IMR-90 (cell line): ENCODE measurements around the gene TDRKH. TPM values are rescaled to one million over a fixed set of nuclear protein-coding genes. Genes with fewer than 3 reads are reported as not detected.
"Not testable (repeated sequence)": the region's sequence is repeated elsewhere in the genome, so short reads cannot be mapped to it uniquely, and the experiment has no call there.

Source experiments
- ATAC-seq: fragments of 200-7000 bp; cut with Tn5 transposase; 2 replicates; pipeline ENCODE4 v1.9.1; 2020; ENCODE audit warnings: low read depth, mild to moderate bottlenecking, moderate library complexity
- BruUV-seq: library from RNA; stranded (reverse); fragments of 400-500 nt; replicated peaks from 2 replicates; lab custom pipeline; 2021; lab: Mats Ljungman, UMichigan
- CTCF ChIA-PET: fragments of 300-600 bp; formaldehyde crosslinking; extraction: SDS; loops from one replicate; lab custom pipeline; 2021; ENCODE audit warnings: antibody characterized with exemption; lab: Yijun Ruan, JAX
- POLR2A ChIA-PET: fragments of 300-600 bp; sonication (Branson Sonifier 250); formaldehyde crosslinking; loops from one replicate; lab custom pipeline; 2022; ENCODE audit warnings: antibody characterized with exemption; ENCODE audit not compliant: unreplicated experiment; lab: Charles Lee
- DNase-seq: peaks from one replicate; pipeline ENCODE4 v3.0.0; 2013
- H2AFZ ChIP-seq: replicated peaks from 2 replicates; pipeline ENCODE3; 2013; ENCODE audit warnings: low read length, mild to moderate bottlenecking; ENCODE audit not compliant: poor library complexity
- H2AK5ac ChIP-seq: 2 replicates; pipeline ENCODE4 v1.6.1; 2013; ENCODE audit warnings: low read depth, low read length, inconsistent platforms
- H2AK9ac ChIP-seq: replicated peaks from 2 replicates; pipeline ENCODE3; 2013; ENCODE audit warnings: mild to moderate bottlenecking, low read depth, low read length, moderate library complexity; ENCODE audit not compliant: poor library complexity
- H2BK120ac ChIP-seq: 2 replicates; pipeline ENCODE4 v1.6.1; 2013; ENCODE audit warnings: low read depth, low read length, inconsistent platforms
- H2BK15ac ChIP-seq: 3 replicates; pipeline ENCODE4 v1.6.1; 2013; ENCODE audit warnings: low read depth, low read length, inconsistent platforms
- H2BK20ac ChIP-seq: 2 replicates; pipeline ENCODE4 v1.6.1; 2013; ENCODE audit warnings: low read depth, mild to moderate bottlenecking, inconsistent platforms, low read length, moderate library complexity
- H2BK5ac ChIP-seq: 2 replicates; pipeline ENCODE4 v1.6.1; 2013; ENCODE audit warnings: mild to moderate bottlenecking, low read depth, low read length, inconsistent platforms; ENCODE audit not compliant: poor library complexity, severe bottlenecking
- H3K14ac ChIP-seq: replicated peaks from 2 replicates; pipeline ENCODE4 v1.6.1; 2013; ENCODE audit warnings: low read depth, low read length, inconsistent platforms
- H3K18ac ChIP-seq: 2 replicates; pipeline ENCODE4 v1.6.1; 2013; ENCODE audit warnings: low read depth, low read length, control low read depth
- H3K23ac ChIP-seq: 2 replicates; pipeline ENCODE4 v1.6.1; 2013; ENCODE audit warnings: low read depth, low read length, inconsistent platforms
- H3K27ac ChIP-seq: 2 replicates; pipeline ENCODE4 v1.5.1; 2013; ENCODE audit warnings: mild to moderate bottlenecking, control low read depth, low read length; ENCODE audit not compliant: insufficient read depth
- H3K27me3 ChIP-seq: 2 replicates; pipeline ENCODE4 v1.6.1; 2013; ENCODE audit warnings: low read length; ENCODE audit not compliant: control insufficient read depth, insufficient read depth
- H3K36me3 ChIP-seq: 2 replicates; pipeline ENCODE4 v1.6.1; 2013; ENCODE audit warnings: low read length, mixed read lengths; ENCODE audit not compliant: control insufficient read depth, insufficient read depth
- H3K4ac ChIP-seq: 2 replicates; pipeline ENCODE4 v1.6.1; 2013; ENCODE audit warnings: low read depth, low read length, inconsistent platforms
- H3K4me1 ChIP-seq: 2 replicates; pipeline ENCODE4 v1.6.1; 2013; ENCODE audit warnings: low read length, mixed read lengths; ENCODE audit not compliant: control insufficient read depth, insufficient read depth
- H3K4me2 ChIP-seq: 2 replicates; pipeline ENCODE4 v1.6.1; 2013; ENCODE audit warnings: low read depth, mild to moderate bottlenecking, control low read depth, low read length, moderate library complexity
- H3K4me3 ChIP-seq: 2 replicates; pipeline ENCODE4 v1.5.1; 2013; ENCODE audit warnings: low read depth, mild to moderate bottlenecking, control low read depth, low read length, moderate library complexity; ENCODE audit not compliant: insufficient read depth
- H3K56ac ChIP-seq: 2 replicates; pipeline ENCODE4 v1.6.1; 2013; ENCODE audit warnings: low read length, inconsistent platforms; ENCODE audit not compliant: insufficient read depth; ENCODE audit errors: extremely low read depth
- H3K79me1 ChIP-seq, 2 experiments: 2 replicates each; pipeline ENCODE4 v1.6.1; 2013; ENCODE audit warnings: low read length in 2 of 2, inconsistent platforms in 1 of 2, low read depth in 1 of 2
- H3K9ac ChIP-seq: 2 replicates; pipeline ENCODE4 v1.6.1; 2013; ENCODE audit warnings: low read depth, low read length, control low read depth
- H3K9me1 ChIP-seq: 2 replicates; pipeline ENCODE4 v1.6.1; 2013; ENCODE audit warnings: low read length, inconsistent platforms; ENCODE audit not compliant: insufficient read depth
- H3K9me3 ChIP-seq: 2 replicates; pipeline ENCODE4 v1.6.1; 2013; ENCODE audit warnings: low read length; ENCODE audit not compliant: control insufficient read depth, insufficient read depth
- H4K20me1 ChIP-seq: 2 replicates; pipeline ENCODE4 v1.6.1; 2013; ENCODE audit warnings: low read length, inconsistent platforms; ENCODE audit not compliant: insufficient read depth
- H4K5ac ChIP-seq: 2 replicates; pipeline ENCODE4 v1.6.1; 2013; ENCODE audit warnings: mild to moderate bottlenecking, low read depth, low read length, control low read depth
- H4K8ac ChIP-seq, 2 experiments: 2 replicates each; pipeline ENCODE4 v1.6.1; 2013; ENCODE audit warnings: low read depth in 2 of 2, low read length in 2 of 2, control low read depth in 1 of 2, inconsistent platforms in 1 of 2
- H4K91ac ChIP-seq: 2 replicates; pipeline ENCODE4 v1.6.1; 2013; ENCODE audit warnings: low read depth, low read length, inconsistent platforms; ENCODE audit not compliant: insufficient read depth
- WGBS, 2 experiments: methylation state at CpG; one replicate each; pipeline versions ENCODE4 v1.1.5 to v1.1.7; 2013; ENCODE audit warnings: missing lambda C conversion rate in 2 of 2; ENCODE audit not compliant: insufficient read length in 1 of 2; ENCODE audit errors: extremely low coverage in 2 of 2; 5-methylcytosine and 5-hydroxymethylcytosine counted together
- dilution Hi-C: fragments of 300-500 bp; cut with HindIII; formaldehyde crosslinking; loops from one replicate; pipeline ENCODE4 v1.14.3; 2018; ENCODE audit warnings: low sequenced_read_pairs; ENCODE audit not compliant: unreplicated experiment
- in situ Hi-C: fragments of 300-500 bp; cut with MboI; formaldehyde crosslinking; loops from 3 replicates; pipeline ENCODE4 v1.14.3; 2019; ENCODE audit warnings: low sequenced_read_pairs, inconsistent platforms, mixed read lengths
- intact Hi-C: fragments of 100-400 bp; cut with micrococcal nuclease; formaldehyde crosslinking; loops from 2 replicates; pipeline ENCODE4 v1.10.0; 2022
- polyA plus RNA-seq, 3 experiments: library from polyadenylated mRNA; depleted of rRNA; stranded (reverse); fragments of >200 nt; gene quantifications; 2 replicates each; pipeline ENCODE4 v1.2.3, GENCODE V29; 2012; ENCODE audit warnings: low replicate concordance in 1 of 3
- total RNA-seq: library from RNA; depleted of rRNA; stranded (reverse); fragments of >200 nt; gene quantifications from 2 replicates; pipeline ENCODE4 v1.2.3, GENCODE V29; 2012

TDRKH gene
- total and polyA plus RNA-seq, 2 of the 4 experiments (the other 2 are of a cell fraction): 1.2 to 2.2 TPM

GRCh38 chr1:151733995-151734394 lies 56.3 kb downstream of the TDRKH start:
- in situ Hi-C loops: loop anchor here (10.0 kb wide), 1 partner anchor 199 kb away; no protein-coding TSS in a partner anchor
- BruUV-seq, H2BK120ac ChIP-seq, H3K14ac ChIP-seq, H3K4me2 ChIP-seq, H3K56ac ChIP-seq, H4K91ac ChIP-seq, H2BK20ac ChIP-seq, H2BK15ac ChIP-seq, ATAC-seq, H3K79me1 ChIP-seq, H3K9me3 ChIP-seq, H3K9me1 ChIP-seq, H4K8ac ChIP-seq, H2AFZ ChIP-seq, H4K5ac ChIP-seq, H3K9ac ChIP-seq, dilution Hi-C loops, H3K4me3 ChIP-seq, H4K20me1 ChIP-seq, H3K36me3 ChIP-seq, H2AK9ac ChIP-seq, POLR2A ChIA-PET, DNase-seq, H2AK5ac ChIP-seq, H3K23ac ChIP-seq, H3K4ac ChIP-seq, H3K18ac ChIP-seq, H3K27ac ChIP-seq, H3K4me1 ChIP-seq, H2BK5ac ChIP-seq: not testable (repeated sequence)
- peaks cover 33% of the 10 kb centered on the region for H3K27me3 ChIP-seq
- intact Hi-C loops: loop anchor here (2.0 kb wide), 2 partner anchors 139 to 433 kb away; no protein-coding TSS in a partner anchor
- 83% methylated on average over 6 of the region's 9 CpGs; no CpG with 5 or more reads in 1 of the 2 experiments for WGBS, 2 experiments
- CTCF ChIA-PET: interaction anchor here (1.0 to 1.5 kb wide), 5 partner anchors 10 to 268 kb away, joined by 3 to 4 read pairs (median 3); no protein-coding TSS in a partner anchor
